AG04449 (cell line): ENCODE data around the gene S100B.
"Not testable (repeated sequence)": the region's sequence is repeated elsewhere in the genome, so short reads cannot be mapped to it uniquely, and the experiment has no call there.

ENCODE experiments used
- CTCF ChIA-PET: fragments of 350-600 bp; formaldehyde crosslinking; extraction: SDS; loops from one replicate; lab custom pipeline; 2021; ENCODE audit warnings: antibody characterized with exemption; lab: Yijun Ruan, JAX
- POLR2A ChIA-PET: fragments of 400-600, 350-600 bp; formaldehyde crosslinking; extraction: SDS; loops from one replicate; lab custom pipeline; 2020; ENCODE audit warnings: antibody characterized with exemption, inconsistent platforms; lab: Yijun Ruan, JAX
- DNase-seq: peaks from one replicate; pipeline ENCODE4 v3.0.0-alpha.2; 2010; ENCODE audit warnings: low read depth, low spot score
- H3K4me3 ChIP-seq: 2 replicates; pipeline ENCODE4 v1.5.1; 2011; ENCODE audit warnings: low read depth, mild to moderate bottlenecking, control low read depth, low read length
- CTCF ChIP-seq: IDR thresholded peaks from one replicate; pipeline ENCODE4 v1.5.1; 2011; ENCODE audit warnings: mild to moderate bottlenecking, moderate library complexity, low read length, control low read depth, inconsistent platforms; ENCODE audit not compliant: insufficient read depth; ENCODE audit errors: missing control alignments

Gene S100B

GRCh38 chr21:46634427-46634826 lies 29.5 kb upstream of the S100B start:
- ChIA-PET POLR2A (no interaction called here), CTCF (interaction anchor here (0.8 to 2.4 kb wide), 8 partner anchors 8 to 309 kb away, joined by 3 to 10 read pairs (median 4); a partner anchor contains a TSS)
- TF ChIP-seq CTCF = no peak
- peak overlapping the region; percentile 100 for H3K4me3 ChIP-seq
- no peak for DNase-seq

GRCh38 chr21:46633566-46633965 lies 28.7 kb upstream of the S100B start:
- ChIA-PET POLR2A (no interaction called here), CTCF (interaction anchor here (1.2 to 2.4 kb wide), 4 partner anchors 12 to 308 kb away, joined by 4 to 10 read pairs (median 4); a partner anchor contains a TSS)
- H3K4me3 ChIP-seq = no peak overlapping the region
- no peak for TF ChIP-seq CTCF
- DNase-seq = no peak

DNA sequence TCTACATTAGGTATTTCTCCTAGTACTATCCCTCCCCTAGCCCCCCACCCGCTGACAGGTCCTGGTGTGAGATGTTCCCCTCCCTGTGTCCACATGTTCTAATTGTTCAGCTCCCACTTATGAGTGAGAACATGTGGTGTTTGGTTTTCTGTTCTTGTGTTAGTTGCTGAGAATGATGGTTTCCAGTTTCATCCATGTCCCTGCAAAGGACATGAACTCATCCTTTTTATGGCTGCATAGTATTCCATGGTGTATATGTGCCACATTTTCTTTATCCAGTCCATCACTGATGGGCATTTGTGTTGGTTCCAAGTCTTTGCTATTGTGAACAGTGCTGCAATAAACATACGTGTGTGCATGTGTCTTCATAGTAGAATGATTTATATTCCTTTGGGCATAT lies 26.0 kb upstream of the S100B start:
- DNase-seq, CTCF ChIA-PET, H3K4me3 ChIP-seq, POLR2A ChIA-PET: not testable (repeated sequence)

GRCh38 chr21:46628868-46629267 lies 24.0 kb upstream of the S100B start:
- ChIA-PET POLR2A (no interaction called here), CTCF (interaction anchor here (1.2 to 1.5 kb wide), 2 partner anchors 18 to 21 kb away, joined by 3 to 4 read pairs; no protein-coding TSS in a partner anchor)
- TF ChIP-seq CTCF = no peak
- H3K4me3 ChIP-seq = no peak overlapping the region
- no peak for DNase-seq

DNA sequence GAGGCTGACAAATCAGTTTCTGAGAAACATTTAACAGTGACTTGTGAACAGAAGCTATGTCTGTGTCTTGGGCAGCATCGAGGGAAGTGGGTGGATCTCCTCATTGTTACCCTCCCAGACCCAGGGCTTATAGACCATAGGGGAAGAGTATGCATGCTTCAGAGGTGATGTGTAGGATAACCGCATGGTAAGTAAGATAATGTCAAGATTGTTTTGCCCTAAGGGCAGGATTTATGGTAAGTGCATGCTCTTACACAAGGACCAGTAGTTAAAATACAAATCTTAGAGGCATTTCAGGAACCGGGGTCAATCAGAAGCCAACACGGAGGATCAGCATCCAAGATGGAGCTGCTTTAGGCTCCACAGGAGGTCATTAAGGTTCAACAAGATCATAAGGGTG lies 22.8 kb upstream of the S100B start:
- ChIA-PET POLR2A (no interaction called here), CTCF (interaction anchor here (1.5 kb wide), 1 partner anchor 20 kb away, joined by 4 read pairs; no protein-coding TSS in a partner anchor)
- no peak for TF ChIP-seq CTCF
- no peak for DNase-seq
- no peak overlapping the region for H3K4me3 ChIP-seq

- CTCF ChIA-PET = no interaction called here
- H3K4me3 ChIP-seq = no peak overlapping the region
- no peak for TF ChIP-seq CTCF
- POLR2A ChIA-PET = no interaction called here
- DNase-seq = no peak
Measured at GRCh38 chr21:46626975-46627501, 22.2 kb upstream of the S100B start.

- CTCF ChIA-PET = interaction anchor here (0.9 kb wide), 1 partner anchor 8 kb away, joined by 3 read pairs; no protein-coding TSS in a partner anchor
- no peak overlapping the region for H3K4me3 ChIP-seq
- no peak for TF ChIP-seq CTCF
- POLR2A ChIA-PET = no interaction called here
- no peak for DNase-seq
Measured at GRCh38 chr21:46626536-46626935, 21.7 kb upstream of the S100B start.
